NCI-H2081 treated with DMSO at 0.1 percent for 48 hours (cell line): ENCODE measurements around the gene FZD10.

Source experiments
- DNase-seq: peaks from one replicate; lab custom pipeline; 2025; lab: John Stamatoyannopoulos, UW

Gene FZD10

DNA sequence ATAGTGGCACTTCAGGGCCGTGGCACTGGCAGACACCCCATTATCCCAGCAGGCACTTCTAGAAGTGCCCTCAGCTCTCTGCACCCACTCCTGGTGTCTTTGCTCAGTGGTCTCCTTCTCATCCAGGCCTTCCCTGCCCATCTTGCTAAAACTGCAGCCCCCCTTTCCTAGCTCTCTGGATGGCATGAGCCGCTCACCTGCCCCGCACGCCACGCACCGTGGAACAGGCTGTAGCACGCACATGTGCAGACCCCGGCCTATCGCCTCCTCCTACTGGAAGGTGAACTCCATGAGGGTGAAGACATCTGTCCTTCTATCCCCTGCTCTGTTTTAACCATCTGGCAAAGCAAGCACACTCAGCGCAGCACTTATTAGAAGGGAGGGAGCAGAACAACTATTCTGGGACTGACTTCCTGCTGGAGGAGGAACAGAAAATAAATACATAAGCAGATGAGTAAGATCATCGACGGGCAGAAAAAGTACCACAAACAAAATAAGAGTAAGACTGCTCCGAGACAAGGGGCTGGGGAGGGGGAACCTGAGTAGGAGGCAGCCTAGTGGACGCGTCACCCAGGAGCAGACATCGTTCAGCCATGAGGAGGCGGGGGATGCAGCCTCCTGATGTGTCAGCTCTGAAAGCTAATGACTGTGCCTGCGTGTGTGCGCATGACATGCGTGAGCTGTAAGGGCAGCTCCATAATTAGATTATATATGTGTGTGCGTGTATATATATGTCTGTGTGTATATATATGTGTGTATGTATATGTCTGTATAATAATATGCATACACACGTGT lies 7.8 kb upstream of the FZD10 start:
- DNase-seq: no peak

DNA sequence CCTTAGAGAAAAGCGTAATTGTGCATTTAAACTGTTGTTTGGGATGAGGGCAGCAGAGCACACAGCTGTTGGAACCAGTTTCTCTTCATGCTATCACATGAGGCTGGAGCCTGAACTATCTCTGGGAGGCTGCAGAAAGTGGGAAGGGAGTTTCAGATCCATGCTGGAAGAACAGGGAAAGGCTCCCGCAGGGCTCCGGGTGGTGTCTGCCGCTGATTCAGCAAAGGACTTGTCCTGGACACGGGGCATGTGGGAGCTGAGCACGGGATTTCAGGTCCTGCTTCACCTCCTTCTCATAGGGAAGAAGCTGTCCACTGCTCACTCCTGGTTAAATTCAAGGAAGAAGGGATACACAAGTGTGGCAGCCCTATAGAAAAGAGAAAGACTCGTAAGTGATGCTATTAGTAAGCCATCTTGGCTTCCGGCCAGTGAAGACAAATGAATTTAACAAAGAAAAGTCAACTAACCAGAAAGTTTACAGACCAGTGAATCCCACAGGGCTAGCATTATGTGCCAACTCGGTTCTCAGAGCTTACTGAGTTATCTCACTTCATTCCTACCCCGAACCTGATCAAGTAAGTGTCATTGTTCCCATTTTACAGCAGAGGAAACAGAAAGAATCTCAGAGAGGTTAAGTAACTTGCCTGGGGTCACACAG lies 6.7 kb upstream of the FZD10 start:
- DNase-seq: no peak

DNA sequence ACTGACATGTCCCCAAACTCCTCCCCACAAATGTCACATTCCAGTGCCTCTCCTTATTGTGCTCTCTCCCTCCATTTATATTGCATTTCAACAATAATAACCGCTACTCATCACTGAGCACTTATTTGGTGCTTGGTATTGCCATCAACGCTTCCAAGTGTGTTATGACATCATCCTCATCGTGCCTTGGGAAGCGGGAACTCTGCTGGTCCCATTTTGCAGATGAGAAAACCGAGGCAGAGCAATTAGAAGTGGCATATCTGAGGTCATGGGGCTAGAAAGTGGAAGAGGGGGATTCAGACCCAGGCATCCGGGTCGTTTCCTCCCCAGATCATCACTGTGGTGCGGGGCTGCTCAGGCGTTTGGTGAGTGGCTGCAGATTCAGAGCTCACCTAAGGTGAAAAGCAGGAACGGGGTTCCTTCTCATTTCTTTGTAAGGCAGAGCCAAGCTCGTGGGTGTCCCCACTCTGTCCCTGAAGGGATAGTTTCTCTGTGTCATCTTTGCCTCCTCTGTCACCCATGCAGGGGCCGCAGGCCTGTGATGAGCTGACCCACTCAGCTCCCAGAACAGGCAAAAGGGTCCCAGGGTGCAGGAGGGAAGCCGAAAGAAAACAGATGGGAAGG lies 5.5 kb upstream of the FZD10 start:
- no peak for DNase-seq

DNA sequence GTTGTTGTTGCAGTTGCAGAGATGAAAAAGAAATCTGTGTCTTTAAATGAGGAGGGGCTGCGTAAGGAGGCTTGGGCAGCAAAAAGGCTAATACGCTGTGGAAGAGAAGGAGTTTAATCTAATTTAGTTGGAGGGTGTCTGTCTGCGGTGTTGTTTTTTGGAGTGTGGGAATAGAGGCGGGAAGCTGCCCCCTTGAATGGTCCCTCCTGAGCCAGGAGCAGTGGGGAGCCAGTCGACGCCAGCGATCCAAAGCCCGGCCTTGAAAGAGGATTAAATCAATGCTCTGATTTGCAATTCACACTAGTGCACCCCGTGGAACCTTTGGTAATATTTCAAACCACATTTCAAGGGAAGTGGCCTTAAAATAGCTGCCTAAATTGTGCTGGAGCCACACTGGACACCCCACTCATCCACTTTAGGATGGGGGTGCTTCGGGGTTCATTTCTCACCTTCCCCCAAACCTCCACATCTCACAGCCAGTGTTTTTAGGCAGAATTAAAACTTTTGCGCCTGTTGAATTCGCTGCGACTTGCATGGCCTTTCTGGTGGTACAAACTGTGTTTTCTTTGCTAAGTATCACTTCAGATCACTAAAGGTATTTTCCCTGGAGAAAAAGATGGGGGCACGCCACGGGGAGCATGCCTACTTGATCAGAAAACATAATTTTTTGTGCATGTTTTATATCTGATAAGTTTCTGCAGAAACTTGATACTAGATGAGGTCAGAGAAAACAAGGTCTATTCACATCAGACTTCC lies 4.1 kb upstream of the FZD10 start:
- DNase-seq: no peak

DNA sequence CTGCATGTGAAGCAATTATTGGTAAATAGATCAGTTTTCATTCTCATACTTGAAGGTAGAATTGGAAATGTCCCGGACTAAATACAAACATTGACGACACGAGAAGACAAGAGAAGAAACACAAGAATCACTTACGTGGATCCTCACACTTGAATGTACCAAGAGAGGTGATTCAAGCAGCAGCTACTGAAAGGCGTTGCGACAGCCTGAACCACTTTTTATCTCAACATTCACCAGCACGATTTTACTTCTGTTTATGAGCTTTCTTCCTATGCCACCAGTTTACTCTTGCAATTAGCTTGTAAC lies 3.6 kb upstream of the FZD10 start:
- no peak for DNase-seq

DNA sequence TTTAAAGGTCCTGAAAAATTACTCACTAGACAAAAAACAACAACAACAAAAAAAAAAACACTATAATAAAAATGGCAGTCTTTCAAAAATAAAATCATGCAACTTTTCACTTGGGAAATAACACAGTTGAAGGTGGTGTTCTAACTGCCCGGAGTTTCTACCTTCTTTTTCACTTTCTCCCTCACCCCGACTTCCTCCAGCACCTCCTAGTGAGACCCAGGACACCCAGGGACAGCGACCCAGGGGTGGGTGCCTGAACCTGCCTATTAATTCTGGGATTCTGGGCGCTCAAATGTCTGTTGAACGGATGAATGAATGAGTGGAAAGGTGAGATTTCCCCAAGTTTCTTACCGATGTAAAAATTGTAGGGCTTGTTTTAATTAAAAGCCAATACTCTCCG lies 2.0 kb upstream of the FZD10 start:
- DNase-seq: no peak

DNA sequence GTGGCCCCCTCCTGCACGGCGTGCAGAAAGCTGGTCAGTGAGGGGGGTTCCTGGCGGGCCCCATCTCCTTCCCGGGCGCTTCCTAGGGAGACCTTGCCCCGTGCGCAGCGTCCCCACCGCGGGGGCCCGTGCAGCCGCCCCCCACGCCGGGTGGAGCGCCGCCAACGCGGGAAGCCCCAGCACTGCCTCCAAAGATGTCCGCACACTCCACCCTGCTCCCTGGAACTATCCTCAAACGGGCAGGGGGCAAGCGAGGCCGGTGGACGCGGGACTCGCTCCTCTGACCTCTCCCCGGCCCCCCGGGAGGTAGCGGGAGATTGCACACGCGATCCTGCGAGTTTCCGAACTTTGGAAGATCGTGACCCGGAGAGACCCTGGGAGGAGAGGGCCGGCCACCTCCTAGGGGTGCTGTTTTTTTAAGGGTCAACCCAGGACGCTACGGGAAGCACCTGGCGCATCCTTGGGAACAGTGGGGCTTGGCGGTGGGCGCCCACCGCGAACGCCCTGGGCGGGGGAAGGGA lies 1.5 kb upstream of the FZD10 start:
- DNase-seq: no peak

DNA sequence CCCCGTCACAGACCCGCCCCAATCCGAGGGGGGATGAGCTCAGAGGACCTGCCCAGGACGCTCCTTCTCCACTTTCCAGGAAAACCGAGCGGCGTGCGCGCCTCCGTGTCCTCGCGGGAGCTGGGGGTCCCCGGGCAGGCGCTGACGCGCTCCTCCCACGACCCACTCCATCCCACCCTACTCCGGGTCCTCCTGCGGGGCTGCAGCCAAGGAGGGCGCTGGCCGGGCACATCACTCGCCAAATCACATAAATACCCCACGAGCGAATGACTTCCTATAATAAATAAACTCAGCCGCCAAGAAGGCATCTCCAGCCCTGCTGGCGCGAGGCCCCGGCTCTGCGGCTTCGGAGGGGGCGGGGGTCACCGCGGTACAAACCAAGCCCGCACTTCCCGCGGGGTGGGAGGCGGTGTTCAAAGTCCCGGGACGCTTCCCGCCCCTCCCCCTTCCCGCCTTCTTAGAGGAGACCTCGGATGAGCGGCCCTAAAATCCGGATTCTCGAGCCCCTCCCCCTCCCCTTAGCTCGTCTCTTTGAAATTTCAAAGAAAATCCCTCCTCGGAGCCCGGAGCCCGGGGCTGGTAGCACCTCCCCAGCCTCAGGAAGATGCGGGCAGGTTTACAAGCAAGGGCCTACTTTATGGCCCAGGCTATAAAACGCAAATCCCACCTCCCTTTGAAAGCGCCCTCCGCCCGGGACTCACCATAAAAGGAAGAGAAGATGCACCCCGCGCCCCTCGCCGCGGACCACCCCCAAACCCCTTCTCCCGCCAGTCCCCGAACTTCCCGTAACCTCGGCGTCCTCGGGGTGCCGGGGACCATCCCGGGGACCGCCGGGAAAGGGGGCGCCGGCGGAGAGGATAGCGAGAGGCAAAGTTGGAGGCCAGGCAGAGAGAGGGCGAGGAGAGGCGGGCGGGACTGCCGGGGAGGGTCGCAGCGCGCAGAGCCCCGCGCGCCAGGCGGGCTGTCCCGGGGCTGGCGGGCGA lies 712 bp upstream of the FZD10 start:
- DNase-seq: no peak

DNA sequence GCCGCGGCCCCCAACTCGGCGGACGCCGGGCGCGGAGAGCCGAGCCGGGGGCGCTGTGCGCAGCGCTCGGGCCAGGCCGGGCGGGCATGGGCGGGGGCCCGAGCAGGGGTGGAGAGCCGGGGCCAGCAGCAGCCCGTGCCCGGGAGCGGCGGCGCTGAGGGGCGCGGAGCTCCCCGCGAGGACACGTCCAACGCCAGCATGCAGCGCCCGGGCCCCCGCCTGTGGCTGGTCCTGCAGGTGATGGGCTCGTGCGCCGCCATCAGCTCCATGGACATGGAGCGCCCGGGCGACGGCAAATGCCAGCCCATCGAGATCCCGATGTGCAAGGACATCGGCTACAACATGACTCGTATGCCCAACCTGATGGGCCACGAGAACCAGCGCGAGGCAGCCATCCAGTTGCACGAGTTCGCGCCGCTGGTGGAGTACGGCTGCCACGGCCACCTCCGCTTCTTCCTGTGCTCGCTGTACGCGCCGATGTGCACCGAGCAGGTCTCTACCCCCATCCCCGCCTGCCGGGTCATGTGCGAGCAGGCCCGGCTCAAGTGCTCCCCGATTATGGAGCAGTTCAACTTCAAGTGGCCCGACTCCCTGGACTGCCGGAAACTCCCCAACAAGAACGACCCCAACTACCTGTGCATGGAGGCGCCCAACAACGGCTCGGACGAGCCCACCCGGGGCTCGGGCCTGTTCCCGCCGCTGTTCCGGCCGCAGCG lies 639 bp downstream of the FZD10 start:
- no peak for DNase-seq

DNA sequence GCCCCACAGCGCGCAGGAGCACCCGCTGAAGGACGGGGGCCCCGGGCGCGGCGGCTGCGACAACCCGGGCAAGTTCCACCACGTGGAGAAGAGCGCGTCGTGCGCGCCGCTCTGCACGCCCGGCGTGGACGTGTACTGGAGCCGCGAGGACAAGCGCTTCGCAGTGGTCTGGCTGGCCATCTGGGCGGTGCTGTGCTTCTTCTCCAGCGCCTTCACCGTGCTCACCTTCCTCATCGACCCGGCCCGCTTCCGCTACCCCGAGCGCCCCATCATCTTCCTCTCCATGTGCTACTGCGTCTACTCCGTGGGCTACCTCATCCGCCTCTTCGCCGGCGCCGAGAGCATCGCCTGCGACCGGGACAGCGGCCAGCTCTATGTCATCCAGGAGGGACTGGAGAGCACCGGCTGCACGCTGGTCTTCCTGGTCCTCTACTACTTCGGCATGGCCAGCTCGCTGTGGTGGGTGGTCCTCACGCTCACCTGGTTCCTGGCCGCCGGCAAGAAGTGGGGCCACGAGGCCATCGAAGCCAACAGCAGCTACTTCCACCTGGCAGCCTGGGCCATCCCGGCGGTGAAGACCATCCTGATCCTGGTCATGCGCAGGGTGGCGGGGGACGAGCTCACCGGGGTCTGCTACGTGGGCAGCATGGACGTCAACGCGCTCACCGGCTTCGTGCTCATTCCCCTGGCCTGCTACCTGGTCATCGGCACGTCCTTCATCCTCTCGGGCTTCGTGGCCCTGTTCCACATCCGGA lies 1.4 kb downstream of the FZD10 start:
- DNase-seq: no peak

DNA sequence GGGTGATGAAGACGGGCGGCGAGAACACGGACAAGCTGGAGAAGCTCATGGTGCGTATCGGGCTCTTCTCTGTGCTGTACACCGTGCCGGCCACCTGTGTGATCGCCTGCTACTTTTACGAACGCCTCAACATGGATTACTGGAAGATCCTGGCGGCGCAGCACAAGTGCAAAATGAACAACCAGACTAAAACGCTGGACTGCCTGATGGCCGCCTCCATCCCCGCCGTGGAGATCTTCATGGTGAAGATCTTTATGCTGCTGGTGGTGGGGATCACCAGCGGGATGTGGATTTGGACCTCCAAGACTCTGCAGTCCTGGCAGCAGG lies 1.9 kb downstream of the FZD10 start:
- no peak for DNase-seq

DNA sequence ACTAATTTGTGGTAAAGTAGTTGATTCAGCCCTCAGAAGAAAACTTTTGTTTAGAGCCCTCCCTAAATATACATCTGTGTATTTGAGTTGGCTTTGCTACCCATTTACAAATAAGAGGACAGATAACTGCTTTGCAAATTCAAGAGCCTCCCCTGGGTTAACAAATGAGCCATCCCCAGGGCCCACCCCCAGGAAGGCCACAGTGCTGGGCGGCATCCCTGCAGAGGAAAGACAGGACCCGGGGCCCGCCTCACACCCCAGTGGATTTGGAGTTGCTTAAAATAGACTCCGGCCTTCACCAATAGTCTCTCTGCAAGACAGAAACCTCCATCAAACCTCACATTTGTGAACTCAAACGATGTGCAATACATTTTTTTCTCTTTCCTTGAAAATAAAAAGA lies 2.7 kb downstream of the FZD10 start:
- DNase-seq: no peak

DNA sequence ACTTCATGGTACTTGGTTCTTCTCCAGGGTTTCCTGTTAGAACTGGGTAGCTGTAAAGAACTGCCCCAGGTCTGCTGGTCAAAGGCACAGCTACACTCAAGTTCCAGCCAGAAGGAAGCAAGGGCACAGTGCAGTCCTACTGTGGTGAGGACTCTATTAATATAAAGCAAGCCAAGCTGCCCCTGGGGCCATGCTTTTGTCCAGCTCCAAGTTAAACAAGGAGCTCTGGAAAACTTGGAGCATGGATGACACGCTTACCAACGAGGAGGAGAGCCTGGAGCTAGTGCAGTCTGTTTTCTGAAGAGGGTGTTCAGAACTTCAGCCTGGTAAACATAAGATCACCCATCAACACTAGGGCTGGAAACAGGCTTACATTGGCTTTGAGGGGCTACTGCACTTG lies 4.0 kb downstream of the FZD10 start:
- no peak for DNase-seq

DNA sequence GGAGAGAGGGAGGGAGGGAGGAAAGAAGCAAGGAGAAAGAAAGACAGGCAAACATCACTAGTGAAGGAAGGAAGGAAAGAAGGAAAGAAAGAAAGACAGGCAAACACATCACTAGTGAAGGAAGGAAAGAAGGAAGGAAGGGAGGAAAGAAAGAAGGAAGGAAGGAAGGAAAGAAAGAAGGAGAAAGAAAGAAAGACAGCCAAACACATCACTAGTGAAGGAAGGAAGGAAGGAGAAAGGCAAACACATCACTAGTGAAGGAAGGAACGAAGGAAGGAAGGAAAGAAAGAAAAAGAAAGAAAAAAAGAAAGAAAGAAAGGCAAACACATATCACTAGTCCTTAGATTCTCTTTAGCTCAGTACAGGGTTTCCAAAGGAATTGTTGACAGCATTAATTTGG lies 5.3 kb downstream of the FZD10 start:
- no peak for DNase-seq

DNA sequence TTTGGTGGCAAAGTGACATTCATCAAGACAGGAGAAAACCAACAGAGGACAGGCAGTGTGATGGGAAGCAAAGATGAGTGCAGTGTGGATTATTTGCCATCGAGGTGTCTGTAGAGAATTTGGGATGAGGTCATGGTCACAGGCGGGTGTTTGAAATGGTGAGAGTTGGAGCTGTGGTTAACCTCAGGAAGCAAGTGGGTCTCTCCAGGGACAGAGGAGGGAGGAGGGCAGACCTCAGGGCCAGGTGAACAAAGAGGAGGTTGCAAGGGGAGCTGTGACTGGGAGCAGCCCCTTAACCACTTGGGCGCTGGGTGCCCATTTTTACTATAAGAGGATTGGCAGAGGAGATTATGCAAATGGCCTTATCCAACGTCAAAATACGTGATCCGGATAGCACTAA lies 7.0 kb downstream of the FZD10 start:
- DNase-seq: no peak

DNA sequence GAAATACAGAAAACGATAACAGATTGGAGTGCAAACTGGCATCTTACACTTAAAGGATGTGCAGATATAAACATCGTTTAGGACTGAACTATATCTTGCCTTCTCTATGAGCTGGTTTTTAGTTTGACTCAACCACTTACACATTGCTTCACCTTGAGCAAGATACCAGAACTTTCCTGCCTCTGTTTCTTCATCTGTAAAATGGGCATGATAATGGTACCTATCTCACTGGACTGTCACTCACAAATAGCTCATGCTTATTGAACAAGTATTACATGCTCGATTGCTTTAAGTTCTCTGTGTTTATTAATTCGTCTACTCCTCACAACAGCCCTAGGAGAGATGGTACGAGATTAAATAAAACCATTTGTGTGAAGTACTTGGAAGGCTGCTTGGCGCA lies 7.7 kb downstream of the FZD10 start:
- DNase-seq: no peak

DNA sequence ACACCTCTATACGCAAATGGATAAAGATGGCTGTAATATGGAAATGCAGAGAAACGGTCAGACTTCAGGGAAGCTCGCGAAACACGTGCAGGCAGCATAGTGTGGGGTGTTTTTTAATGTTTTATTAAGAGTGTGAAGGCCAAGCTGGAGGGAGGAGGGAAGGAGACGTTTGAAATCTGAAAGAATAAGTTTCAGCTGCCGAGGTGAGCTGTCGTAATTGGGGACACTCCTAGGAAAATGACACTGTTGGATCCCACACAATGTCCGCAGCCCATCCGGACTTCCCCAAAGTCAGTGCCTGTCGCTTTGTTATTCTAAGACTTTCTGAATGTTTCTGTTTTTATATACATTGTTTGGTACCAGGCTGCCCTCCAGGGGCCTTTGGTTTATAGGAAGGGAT lies 8.3 kb downstream of the FZD10 start:
- no peak for DNase-seq

DNA sequence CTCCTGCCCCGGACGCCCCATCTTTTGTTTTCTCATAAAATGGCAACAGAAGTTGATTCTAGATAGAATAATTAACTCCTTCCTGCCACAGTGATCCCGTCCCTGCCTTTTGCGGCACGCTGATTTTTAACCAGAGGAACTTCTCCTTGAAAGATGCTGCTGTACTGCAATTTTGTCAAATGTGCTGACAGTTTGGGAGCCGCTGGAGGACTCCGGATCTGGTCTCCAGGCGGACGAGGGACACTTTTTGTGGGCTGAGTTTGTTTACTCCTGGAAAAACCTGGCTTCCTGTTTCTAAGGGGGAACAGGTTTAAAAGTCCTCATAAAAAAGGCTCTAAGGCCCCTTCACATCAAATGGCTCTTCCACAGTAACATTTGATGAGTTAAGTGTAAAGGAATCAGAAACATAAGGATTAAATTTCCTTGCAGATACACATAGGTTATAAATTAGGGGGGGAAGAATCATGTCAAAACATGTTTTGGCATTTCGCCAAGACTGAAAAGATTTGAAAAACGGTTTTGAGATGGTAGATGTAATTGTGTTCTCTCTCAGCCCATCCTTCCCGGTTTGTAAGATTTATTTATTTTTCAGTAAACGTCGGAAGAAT lies 15.5 kb downstream of the FZD10 start:
- DNase-seq: no peak

DNA sequence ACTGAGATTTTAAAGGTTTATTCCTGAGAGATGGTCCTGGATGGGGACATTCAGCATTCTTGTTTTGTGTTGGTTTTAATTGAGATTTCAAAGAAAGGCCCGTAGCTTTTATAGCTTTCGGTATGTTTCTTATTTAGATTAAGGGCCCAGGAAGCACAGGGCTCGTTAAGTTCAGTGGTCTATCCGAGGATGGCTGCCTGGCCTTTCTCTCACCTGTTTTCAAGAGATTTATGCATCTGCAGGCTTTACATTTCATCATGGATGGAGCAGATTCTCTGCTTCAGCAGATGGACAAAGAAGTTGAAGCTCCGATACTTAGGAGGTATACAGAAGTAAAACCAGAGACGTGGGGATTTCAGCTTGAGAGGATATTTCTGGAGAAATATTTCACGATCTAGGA lies 16.0 kb downstream of the FZD10 start:
- DNase-seq: no peak

DNA sequence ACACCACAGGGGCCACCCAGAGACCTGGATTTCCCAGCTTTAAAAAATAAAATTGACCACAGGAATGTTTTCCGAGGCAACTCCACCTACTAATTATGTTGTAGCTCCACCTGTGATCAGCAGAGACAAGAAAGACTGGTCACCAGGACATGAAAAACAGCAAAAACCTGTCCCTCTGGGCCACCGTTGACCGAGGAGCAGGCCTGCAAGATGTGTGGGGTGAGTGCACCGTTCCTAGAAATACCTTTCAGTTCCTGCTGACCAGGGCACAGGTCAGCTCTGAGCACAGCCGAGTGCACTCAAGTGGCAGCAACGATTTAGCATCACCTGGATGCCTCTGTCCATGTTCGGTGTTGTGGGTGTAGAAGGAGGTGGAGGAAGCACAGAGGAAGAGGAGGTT lies 16.9 kb downstream of the FZD10 start:
- DNase-seq: no peak
